Fibroblast of mammary gland (primary cell): ENCODE measurements around the gene SCLT1.

ENCODE experiments used
- DNase-seq: peaks from one replicate; pipeline ENCODE4 v3.0.0-alpha.2; 2010; ENCODE audit warnings: low read depth
- H3K4me3 ChIP-seq: 2 replicates; pipeline ENCODE4 v1.5.1; 2011; ENCODE audit warnings: low read depth, mild to moderate bottlenecking, low read length, moderate library complexity; ENCODE audit not compliant: control insufficient read depth
- CTCF ChIP-seq: conservative IDR thresholded peaks from 2 replicates; pipeline ENCODE4 v1.5.1; 2011; ENCODE audit warnings: low read depth, low read length, inconsistent platforms; ENCODE audit not compliant: control insufficient read depth, insufficient read depth

SCLT1 gene

GRCh38 chr4:128906581-128906980, 186.8 kb downstream of the SCLT1 start:
- TF ChIP-seq CTCF = no peak
- no peak for DNase-seq
- H3K4me3 ChIP-seq = no peak overlapping the region

DNA sequence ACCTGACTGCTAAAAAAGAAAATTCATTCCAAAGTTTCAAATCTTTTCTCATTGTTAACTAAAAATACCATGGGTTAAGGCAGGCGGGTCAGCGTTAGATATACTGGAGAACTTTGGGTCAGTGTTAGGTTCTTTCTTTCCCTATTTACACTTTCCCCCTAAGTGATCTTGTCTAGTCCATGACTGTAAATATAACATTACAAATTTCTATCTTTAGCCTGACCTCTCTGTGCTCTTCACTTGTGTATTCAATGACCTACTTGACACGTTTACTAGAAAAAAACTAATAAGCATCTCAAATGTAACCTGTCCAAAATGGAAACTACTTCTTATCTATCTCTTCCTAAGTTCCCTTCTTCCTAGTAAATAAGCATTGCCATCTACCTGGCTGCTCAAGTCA, 188.5 kb downstream of the SCLT1 start:
- no peak overlapping the region for H3K4me3 ChIP-seq
- no peak for TF ChIP-seq CTCF
- no peak for DNase-seq

DNA sequence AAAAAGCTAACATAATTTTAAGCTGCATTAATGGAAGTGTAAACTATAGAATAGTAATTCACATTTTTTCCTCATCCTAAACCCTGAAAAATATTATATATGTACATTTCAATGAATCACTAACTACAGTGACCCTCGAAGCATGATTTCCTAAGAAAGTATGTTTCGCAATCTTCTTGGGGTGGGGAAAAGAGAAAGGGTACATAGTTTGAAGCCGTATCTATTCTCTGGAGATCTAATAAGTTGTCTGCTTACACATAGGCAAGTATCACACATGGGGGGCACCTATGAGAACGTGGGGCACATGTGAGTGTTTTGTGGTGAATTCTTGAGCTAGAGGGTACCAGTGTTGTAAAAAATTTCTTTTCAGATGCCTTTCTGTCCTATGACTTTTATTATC, 212.7 kb downstream of the SCLT1 start:
- no peak for TF ChIP-seq CTCF
- DNase-seq = peak; percentile 55

DNA sequence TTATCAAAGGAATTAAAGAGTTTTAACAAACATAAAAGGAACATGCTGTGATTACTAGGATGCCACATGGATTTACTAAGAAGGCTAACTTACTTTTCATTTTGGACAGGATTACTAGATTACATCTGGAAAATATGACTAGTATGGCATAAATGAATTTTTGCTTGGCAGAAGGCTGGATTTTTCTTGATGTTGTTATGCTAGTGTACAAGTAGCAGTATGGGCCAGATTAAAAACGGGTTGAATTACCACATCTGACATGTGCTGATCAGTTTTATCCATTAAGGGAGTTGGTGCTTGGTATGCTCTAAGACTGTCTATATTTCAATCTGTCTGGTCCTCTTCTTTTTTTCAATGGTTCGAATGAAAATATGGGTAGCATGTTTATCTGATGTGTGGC, 213.4 kb downstream of the SCLT1 start:
- no peak for DNase-seq
- no peak overlapping the region for H3K4me3 ChIP-seq
- no peak for TF ChIP-seq CTCF

More for the DNA sequence above, 212.7 kb downstream of the SCLT1 start:
- no peak overlapping the region for H3K4me3 ChIP-seq

- no peak for DNase-seq
- TF ChIP-seq CTCF = no peak
Measured at GRCh38 chr4:128879283-128879682, 214.1 kb downstream of the SCLT1 start.

GRCh38 chr4:128877934-128878333, 215.4 kb downstream of the SCLT1 start:
- TF ChIP-seq CTCF = no peak
- no peak for DNase-seq
- H3K4me3 ChIP-seq = no peak overlapping the region

More at GRCh38 chr4:128879283-128879682, 214.1 kb downstream of the SCLT1 start:
- H3K4me3 ChIP-seq = no peak overlapping the region

GRCh38 chr4:128876200-128876599, 217.1 kb downstream of the SCLT1 start:
- DNase-seq = no peak
- H3K4me3 ChIP-seq = no peak overlapping the region
- no peak for TF ChIP-seq CTCF
